GM18499 (cell line): ENCODE measurements around the gene CDX2.
"Not testable (repeated sequence)": the region's sequence is repeated elsewhere in the genome, so short reads cannot be mapped to it uniquely, and the experiment has no call there.

Experiments used
- ATAC-seq: cut with Tn5 transposase; IDR thresholded peaks from one replicate; pipeline ENCODE4 v1.9.1; 2021; ENCODE audit warnings: moderate number of reproducible peaks; ENCODE audit not compliant: insufficient read depth, unreplicated experiment

The CDX2 gene

DNA sequence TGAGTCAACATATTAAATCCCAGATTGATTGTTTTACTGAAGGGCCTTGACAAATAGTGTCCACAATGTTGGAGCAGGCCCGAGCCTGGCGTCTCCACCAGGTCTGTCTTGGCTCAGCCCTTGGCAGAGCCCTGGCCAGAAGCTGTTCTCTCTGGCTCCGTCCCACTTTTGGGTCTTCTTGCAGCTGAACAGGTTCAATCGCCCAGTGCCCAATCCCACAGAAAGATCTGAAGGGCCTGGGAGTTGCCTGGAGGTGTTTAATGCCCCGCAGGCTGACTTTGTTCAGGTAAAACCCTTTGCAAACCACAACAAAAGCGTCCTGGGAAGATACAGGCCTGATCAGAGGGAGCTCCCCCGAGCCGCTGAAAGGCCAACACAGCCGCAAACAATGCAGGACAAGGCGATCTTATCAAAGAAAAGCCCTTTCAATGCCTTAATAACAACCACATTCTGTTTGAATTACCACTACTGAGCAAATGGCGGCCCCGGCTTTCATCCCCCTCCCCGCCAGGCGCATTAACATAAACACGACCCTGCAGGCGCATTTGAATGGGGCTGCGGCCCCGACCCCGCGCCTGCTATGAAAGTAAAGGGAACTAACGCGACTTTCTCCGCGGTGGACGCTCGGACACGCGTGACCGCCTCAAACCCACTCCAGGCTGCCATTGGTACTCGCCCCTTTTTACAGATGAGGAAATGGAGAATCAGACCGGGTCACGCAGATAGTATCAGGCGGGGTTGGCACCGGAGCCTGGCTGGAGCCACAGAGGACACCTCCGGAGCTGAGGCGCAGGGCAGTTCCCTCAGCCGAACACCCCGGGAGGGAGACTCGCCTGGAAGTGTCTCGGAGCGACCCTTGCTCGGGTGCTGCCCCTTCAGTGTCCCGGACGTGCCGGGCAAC lies 3.1 kb downstream of the CDX2 start:
- ATAC-seq = no peak

- no peak for ATAC-seq
Measured at GRCh38 chr13:27965343-27965739, 3.8 kb downstream of the CDX2 start.

GRCh38 chr13:27964741-27965323 lies 4.3 kb downstream of the CDX2 start:
- ATAC-seq = no peak

DNA sequence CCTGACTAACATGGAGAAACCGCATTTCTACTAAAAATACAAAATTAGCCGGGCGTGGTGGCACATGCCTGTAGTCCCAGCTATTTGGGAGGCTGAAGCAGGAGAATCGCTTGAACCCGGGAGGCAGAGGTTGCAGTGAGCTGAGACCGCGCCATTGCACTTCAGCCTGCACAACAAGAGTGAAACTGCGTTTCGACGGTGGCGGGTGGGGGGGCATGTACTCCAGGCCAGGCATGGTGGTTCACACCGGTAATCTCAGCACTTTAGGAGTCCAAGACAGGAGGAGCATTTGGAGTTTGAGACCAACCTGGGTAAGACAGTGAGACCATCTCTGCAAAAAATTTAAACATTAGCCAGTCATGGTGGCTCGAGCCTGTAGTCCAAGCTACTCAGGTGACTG lies 4.9 kb downstream of the CDX2 start:
- ATAC-seq = not testable (repeated sequence)

DNA sequence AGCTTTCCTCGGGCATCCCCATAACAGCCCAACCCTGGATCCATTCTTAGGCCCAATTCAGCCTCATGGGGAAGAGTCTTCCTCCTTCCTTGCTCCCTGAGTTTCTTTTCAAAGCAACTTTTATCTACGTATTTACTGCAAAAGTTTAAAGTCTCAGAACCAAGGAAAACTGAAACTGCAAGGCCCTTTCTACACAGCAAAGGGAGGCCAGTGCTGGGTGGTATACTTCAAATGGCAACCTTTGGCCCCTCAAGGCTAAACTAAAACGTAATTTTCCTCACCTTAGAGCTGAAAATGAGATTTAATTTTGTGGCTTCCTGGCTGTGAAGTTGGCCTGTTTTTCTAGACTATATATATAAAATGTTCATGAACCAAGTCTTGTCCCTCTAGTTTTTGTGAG lies 5.6 kb downstream of the CDX2 start:
- ATAC-seq = no peak

GRCh38 chr13:27962982-27963381 lies 6.1 kb downstream of the CDX2 start:
- no peak for ATAC-seq

DNA sequence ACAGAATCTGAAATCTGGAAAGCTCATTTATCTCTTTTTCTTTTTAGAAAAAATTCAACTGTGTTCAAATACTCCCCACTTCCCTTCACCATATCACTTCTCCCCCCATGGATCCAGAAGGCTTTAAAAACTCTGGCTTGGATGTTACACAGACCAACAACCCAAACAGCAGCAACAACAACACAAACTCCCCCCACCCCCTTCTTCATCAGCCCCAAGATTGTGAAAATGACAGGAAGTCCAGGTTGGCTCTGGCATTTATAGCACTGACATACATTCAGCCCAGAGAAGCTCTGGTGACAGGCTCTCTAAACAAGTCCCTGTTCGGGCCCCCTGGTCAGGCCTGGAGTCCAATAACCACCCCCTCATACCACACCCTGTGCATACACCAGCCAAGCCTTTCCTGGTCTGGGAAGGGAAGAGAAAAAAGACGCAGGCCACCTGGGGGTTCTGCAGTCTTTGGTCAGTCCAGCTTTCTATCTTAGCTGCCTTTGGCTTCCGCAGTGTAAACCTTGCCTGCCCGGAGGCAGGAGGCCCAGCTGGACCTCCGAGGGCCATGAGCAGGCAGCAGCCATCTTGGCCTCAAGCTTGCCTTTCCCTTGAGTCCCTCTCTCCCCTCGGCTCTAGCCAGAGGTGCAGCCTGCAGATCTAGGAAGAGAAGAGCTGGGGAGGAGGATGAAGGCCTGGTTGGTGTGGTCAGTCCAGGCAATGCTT lies 6.8 kb downstream of the CDX2 start:
- ATAC-seq = no peak

DNA sequence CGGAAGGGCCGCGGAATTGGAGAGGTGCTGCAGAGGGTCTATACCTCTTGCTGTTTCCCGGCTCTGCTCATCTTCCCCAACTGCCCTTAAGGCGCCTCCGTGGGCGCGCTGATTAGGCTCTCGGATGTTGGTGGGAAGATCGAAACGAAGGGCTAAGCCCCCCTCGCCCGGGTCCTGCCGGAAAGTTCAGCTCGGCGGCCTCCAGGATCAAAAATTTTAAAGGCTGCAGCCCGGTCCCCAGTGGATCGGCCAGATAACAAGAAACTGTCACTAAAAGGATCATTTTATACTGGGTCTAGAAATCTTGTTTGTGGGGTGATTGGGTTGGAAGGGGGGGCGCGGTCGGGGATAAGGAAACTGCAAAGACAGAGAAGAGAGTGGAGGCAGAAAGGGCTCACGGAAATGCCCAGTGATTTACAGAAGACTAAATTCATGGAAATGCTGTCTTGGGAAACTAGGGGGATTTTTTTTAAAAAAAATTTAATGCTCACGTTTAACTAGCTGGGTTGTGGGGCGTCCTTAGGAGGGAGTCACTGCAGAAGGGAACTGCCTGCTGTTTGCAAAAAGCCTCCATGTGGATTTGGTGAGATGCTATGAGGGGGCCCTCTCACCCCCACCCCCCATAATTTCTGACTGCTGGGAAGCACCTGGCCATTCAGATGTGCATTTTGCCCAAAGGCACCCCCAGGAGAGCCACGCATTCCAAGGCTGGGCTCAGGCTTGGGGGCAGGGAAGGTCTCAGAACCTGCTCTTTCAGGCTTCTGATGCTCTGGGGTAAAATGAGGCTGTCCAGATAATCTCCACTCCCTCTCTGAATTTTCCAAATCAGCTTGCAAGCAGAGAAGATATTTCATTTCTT lies 7.7 kb downstream of the CDX2 start:
- no peak for ATAC-seq

GRCh38 chr13:27960362-27961226 lies 8.5 kb downstream of the CDX2 start:
- no peak for ATAC-seq

- no peak for ATAC-seq
Measured at GRCh38 chr13:27959976-27960361, 9.1 kb downstream of the CDX2 start.

DNA sequence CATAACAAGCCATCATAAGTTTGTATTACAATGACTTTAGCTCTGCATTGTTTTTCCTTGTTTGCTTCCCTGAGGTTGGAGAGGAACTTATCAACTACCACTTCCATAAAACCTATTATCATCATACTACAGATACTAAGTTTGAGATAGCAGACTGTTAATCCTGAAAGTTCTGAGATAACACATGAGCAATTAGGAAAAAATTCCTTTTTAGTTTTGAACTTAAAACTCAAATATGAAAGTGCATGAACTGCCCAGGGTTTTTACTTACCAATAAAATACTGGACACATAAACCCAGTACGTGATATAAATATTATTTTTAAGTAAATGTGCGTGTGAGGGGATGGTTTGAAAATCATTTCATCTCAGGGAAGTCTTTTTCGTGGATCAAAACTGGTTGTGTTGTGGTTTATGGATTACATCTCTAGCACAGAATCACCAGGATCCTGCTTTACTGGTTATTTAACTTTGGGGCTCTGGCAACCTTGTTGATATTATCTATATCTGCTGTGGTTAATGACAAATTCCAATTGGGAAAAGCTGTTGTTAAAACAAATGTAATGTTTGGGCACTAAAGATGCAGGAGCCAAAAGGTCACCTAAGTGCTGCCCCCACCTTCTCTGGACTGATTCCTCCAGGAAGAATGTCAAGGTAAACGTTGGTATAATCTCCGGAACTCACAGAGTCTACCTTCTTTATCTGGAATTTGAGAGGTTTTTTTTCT lies 12.4 kb downstream of the CDX2 start:
- no peak for ATAC-seq

- ATAC-seq = no peak
Measured at GRCh38 chr13:27955014-27955591, 14.0 kb downstream of the CDX2 start.

DNA sequence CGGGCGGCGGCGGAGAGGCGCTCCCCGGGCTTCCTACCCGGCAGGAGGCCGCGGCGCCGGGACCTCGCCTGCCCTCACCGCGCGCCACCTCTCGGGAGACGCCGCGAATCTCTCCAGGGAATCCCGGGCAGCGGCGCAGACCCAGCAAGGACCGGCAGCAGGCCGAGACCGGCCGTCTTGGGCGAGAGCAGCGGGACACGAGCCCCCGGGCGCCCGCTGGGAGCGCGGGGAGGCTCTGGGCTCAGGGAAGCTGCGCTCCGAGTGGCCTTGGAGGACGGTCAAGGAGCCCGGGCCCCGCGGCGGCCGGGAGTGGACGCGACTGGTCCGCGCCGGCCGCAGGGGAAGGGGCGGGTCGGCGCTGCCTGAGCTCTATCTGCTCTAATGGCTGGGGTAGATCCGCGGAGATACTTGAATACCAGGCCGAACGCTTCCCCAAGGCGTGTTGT lies 14.7 kb downstream of the CDX2 start:
- no peak for ATAC-seq

GRCh38 chr13:27953676-27954405 lies 15.3 kb downstream of the CDX2 start:
- ATAC-seq = no peak

DNA sequence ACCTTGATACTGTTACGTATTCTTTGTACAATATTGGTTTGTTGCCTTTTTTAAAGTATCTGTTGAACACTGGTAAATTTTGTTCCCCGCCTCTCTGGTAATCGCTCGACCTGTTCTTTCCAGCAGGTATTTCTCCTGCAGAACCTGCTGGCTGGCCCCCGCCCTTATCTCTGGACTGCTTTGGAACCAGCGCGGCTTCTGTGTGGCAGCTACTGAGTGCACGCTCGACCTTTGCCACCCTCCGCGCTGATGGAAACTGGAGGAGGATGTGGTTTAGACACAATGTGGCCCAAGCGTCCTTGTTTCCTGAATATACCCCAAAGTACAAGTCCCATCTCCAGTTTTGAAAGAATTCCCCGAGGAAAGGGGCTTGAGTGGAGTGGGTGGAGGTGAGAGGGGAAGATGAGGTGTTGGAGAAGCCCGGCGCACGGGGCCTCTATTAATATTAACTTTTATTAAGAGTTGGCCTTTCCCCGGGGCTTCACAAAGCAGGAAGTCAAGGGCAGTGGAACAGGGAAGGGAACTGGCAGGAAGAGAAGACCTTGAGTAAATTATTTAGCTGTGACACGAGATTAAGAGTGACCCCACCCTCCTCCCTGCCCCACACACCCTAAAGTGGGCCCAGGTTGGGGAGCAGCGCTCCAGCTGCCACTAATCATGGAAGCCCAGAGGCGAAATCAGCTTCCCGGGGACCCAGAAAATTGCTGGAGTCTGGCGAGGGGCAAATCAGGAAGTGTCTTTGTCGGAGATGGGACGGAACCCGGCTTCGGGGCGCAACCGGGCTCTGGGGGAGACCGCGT lies 16.0 kb downstream of the CDX2 start:
- ATAC-seq = no peak

- ATAC-seq = no peak
Measured at GRCh38 chr13:27942972-27943371, 26.1 kb downstream of the CDX2 start.
